GM20431 (cell line): ENCODE measurements around the gene LRP5.

Experiments used
- in situ Hi-C: fragments of 300-500 bp; cut with MseI, MboI; formaldehyde crosslinking; loops from one replicate; pipeline ENCODE4 v1.15.0; 2020; ENCODE audit warnings: low sequenced_read_pairs; ENCODE audit not compliant: unreplicated experiment

LRP5 gene

GRCh38 chr11:68406324-68407313 lies 94.2 kb downstream of the LRP5 start:
- in situ Hi-C loops: no loop called here

DNA sequence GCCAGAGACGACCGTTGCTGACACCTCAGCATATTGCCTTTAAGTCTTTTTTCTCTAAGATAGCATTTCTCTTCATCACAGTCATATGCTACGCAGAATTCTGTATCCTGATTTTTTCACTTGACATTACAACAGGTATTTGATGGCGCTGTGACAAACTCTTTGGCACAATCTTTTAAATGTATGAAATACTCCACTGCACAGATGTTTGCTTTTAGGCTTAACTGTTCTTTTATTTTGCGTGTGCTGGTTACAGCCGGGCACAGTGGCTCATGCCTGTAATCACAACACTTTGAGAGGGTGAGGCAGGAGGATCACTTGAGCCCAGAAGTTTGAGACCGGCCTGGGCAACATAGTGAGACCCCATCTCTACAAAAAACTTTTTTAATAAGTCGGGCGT lies 96.1 kb downstream of the LRP5 start:
- in situ Hi-C loops: no loop called here

GRCh38 chr11:68409748-68410344 lies 97.5 kb downstream of the LRP5 start:
- in situ Hi-C loops: no loop called here

- in situ Hi-C loops: no loop called here
Measured at GRCh38 chr11:68411501-68411991, 99.2 kb downstream of the LRP5 start.

- in situ Hi-C loops: no loop called here
Measured at GRCh38 chr11:68412593-68413475, 100.4 kb downstream of the LRP5 start.

- in situ Hi-C loops: no loop called here
Measured at GRCh38 chr11:68413591-68413999, 101.2 kb downstream of the LRP5 start.

DNA sequence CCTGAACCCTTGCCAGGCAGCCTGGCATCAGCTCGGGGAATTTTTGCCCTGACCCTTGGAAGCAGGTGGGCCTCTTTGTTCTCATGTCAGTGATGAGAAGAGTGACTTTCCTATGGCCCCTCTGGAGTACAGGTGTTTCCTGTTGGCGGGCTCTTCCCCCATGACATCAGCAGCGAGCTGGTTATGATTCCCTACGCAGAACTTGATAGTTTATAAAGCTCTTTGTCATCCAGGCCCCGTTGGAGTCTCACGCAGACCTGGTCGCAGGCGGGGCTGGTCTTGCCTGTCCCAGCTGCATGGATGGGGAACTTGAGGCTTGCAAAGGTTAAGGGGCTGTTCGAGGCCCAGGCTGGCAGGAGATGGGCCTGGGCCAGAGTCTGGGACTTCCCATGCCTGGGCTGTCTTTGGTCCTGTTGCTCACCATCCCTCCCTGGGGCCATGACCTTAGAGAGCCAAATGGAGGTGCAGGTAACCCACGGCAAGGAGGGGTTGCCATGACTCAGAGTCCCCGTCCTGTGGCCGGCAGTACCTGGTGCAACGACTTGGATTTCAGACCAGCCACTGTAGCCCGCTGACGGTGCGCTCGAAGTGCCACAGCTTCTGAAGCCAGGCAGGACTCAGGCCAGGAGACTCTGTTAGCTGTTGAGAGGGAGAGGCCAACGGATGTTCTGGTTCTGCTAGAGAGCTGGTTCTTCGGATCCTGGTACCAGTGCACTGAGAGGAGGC lies 102.3 kb downstream of the LRP5 start:
- in situ Hi-C loops: no loop called here

DNA sequence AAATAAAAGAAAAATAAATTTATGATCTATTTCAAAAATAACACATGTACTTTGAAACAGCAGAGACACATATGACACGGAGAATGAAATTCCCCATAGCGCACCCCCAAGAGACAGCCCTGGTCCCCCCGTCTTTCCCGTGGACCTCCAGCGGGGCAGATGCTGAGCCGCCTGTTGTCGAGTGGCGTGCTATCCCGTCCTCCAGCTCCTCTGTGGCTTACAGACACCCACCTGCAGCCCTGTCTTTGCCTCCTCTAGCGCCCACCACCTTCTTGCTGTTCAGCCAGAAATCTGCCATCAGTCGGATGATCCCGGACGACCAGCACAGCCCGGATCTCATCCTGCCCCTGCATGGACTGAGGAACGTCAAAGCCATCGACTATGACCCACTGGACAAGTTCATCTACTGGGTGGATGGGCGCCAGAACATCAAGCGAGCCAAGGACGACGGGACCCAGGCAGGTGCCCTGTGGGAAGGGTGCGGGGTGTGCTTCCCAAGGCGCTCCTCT lies 103.7 kb downstream of the LRP5 start:
- in situ Hi-C loops: no loop called here

DNA sequence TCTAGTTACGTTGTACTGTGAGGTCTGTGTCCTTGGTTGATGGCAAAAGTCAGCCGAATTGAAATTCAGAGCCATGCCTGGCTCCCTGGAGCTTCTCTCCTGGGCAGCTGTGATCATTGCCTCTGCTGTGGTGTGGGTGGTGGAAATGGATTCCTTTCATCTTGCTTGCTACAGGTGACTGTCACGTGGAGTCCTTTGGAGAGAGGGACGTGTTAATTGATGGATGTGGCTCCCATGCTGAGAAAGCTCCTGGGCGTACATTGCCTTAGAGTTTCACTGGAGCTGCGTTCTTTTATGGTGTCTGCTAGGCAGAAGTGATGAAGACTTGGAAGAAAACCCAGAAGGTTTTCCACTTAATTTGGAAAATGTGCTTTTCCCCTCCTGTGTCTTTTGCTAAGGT lies 106.3 kb downstream of the LRP5 start:
- in situ Hi-C loops: no loop called here

DNA sequence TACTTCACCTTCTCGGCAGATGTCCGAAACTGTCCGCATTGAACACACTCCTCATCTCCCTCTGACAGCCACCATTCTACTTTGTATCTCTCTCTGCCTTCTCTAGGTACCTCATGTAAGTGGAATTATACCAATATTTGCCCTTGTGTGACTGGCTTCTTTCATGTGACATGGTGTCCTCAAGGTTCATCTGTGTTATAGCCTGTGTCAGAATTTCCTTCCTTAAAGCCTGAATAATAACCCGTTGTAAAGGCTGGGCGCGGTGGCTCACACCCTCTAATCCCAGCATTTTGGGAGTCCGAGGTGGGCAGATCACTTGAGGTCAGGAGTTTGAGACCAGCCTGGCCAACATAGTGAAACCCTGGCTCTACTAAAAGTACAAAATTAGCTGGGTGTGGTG lies 107.8 kb downstream of the LRP5 start:
- in situ Hi-C loops: no loop called here

GRCh38 chr11:68423481-68423880 lies 111.1 kb downstream of the LRP5 start:
- in situ Hi-C loops: no loop called here

GRCh38 chr11:68424101-68424632 lies 111.8 kb downstream of the LRP5 start:
- in situ Hi-C loops: no loop called here

DNA sequence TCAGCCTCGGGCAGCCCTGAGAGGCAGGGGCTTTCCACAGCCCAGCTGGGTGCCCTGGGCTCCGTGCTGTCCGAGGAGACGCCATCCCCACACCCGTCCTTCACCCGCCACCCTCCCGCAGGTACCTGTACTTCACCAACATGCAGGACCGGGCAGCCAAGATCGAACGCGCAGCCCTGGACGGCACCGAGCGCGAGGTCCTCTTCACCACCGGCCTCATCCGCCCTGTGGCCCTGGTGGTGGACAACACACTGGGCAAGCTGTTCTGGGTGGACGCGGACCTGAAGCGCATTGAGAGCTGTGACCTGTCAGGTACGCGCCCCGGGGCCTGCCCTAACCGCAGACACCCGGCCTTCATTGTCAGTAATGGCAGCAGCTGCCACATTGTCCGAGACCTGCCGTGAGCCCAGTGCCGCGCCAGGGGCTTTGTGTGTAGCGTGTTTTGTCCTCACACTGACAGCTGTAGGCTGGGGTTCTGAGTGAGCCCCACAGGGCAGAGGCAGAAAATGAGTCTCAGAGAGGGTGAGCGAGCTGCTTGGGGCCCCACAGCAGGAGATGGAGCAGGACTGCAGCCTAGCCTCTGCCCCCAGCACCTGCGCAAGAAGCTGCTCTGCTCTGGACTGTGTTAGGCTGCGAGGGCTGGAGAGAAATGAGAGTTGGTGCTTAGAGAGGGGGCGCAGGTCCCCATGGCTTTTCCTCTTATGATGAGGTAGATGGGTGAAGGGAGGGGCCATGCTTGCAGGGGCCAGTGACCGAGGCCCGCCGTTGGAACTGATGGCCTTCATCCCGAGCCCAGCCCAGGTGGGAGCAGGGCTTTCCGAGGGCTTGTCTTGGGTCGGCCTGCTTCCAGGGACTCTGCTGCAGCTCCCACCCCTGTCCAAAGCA lies 112.8 kb downstream of the LRP5 start:
- in situ Hi-C loops: no loop called here

- in situ Hi-C loops: no loop called here
Measured at GRCh38 chr11:68425866-68426380, 113.5 kb downstream of the LRP5 start.

DNA sequence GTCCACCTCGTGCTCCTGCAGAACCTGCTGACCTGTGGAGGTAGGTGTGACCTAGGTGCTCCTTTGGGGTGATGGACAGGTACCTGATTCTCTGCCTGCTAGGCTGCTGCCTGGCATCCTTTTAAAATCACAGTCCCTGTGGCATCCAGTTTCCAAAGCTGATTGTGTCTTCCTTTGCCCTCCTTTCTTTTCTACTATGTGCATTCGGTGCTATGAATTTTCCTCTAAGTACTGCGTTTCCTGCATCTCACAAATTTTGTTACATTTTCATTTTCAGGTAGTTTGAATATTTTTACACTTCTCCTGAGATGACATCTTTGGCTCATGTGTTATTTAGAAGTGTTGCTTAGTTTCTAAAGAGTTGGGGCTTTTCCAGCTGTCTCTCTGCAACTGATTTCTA lies 117.3 kb downstream of the LRP5 start:
- in situ Hi-C loops: no loop called here

DNA sequence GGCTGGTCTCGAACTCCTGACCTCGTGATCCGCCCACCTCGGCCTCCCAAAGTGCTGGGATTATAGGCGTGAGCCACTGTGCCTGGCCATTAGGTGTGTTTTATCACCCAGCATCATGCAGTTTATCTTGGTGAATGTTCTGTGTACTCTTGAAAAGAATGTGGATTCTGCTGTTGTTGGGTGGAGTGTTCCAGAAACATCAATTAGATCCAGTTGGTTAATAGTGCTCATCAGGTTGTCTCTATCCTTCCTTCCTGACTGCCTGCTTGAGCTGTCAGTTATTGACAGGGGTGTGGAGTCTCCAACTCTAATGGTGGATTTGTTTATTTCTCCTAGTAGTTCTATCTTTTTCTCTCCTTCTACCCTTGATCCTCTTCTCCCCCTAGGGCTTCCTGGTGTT lies 118.0 kb downstream of the LRP5 start:
- in situ Hi-C loops: no loop called here

DNA sequence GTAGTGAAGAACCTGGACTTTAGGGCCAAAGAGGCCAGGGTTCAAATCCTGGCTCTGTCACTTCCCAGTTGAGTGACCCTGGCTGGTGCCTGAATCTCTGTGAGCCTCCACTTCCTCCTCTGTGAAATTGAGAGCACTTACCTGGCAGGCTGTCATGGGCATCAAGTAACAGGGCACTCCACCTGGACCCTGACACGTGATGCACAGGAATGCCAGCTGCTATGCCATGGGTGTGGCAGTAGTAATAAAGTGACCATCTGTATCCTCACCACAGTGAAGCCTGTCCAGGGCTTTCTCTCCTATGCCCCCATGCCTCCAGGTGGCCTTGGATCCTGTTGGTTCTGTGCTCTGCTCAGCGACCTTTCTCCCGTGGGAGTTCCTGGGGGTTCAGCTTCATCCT lies 118.4 kb downstream of the LRP5 start:
- in situ Hi-C loops: no loop called here

DNA sequence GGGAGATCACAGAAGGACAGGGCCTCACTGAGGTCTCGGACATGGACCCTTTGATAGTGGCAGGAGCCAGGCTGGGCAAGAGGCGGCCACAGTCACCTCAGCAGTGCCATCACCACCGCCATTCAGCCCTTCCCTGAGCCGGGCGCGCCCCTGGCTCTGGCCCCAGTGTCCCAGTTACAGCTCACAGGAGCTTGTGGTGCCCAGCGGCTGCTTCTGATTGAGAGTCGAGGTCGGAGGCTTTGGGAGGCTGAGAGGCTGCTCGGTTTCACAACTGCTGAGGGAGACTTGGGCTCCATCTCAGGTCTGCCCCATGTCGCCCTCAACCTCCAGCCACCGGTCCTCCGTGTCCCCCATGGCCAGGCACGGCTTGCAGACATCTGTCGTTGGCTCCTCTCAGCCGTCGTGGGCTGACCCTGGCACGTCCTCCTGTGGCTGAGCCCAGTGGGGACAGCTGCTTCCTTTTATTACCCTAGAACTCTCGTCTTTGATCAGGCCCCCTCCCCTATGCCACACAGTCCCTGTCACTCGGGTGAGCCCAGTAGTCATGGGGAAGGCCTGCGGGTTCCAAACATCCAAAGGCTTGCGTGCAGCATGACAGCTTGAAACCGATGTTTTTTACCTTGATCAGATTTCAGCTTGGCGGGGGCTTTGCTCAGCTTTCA lies 119.7 kb downstream of the LRP5 start:
- in situ Hi-C loops: no loop called here
